Stimulated activated naive B cell treated with anti-CD40 and anti-IgM and Interleukin-4, amounts not matched to agents 10 μg/mL and 1 μg/mL and 100 μg/mL, for 72 hours (primary cell): ENCODE results near the gene TGFB3.

ENCODE experiments used
- ATAC-seq, 2 donors: fragments of 150-1000 bp; cut with Tn5 transposase; replicated peaks; 2 replicates each; pipeline ENCODE4 v1.10.0; 2021; ENCODE audit warnings: moderate library complexity in 1 of 2
- DNase-seq: peaks from one replicate; pipeline ENCODE4 v3.0.0; 2021
- H3K27ac Mint-ChIP-seq: one replicate; pipeline ENCODE4 v1.8.0; 2022; ENCODE audit warnings: mild to moderate bottlenecking, mixed read lengths
- H3K27me3 Mint-ChIP-seq, 2 donors: one replicate each; pipeline ENCODE4 v1.8.0; 2022; ENCODE audit warnings: mixed read lengths in 2 of 2
- H3K36me3 Mint-ChIP-seq, 2 donors: one replicate each; pipeline ENCODE4 v1.8.0; 2022; ENCODE audit warnings: mixed read lengths in 2 of 2, mild to moderate bottlenecking in 1 of 2
- H3K4me1 Mint-ChIP-seq, 2 donors: one replicate each; pipeline ENCODE4 v1.8.0; 2022; ENCODE audit warnings: mixed read lengths in 2 of 2, mild to moderate bottlenecking in 1 of 2
- H3K4me3 Mint-ChIP-seq, 2 donors: one replicate each; pipeline ENCODE4 v1.8.0; 2022; ENCODE audit warnings: mild to moderate bottlenecking in 2 of 2, mixed read lengths in 2 of 2, moderate library complexity in 1 of 2
- H3K9me3 Mint-ChIP-seq, 2 donors: one replicate each; pipeline ENCODE4 v1.8.0; 2022; ENCODE audit warnings: mixed read lengths in 2 of 2, mild to moderate bottlenecking in 1 of 2

TGFB3 gene

GRCh38 chr14:75999511-76000190 lies 17.9 kb upstream of the TGFB3 start:
- H3K27me3 Mint-ChIP-seq: no peaks in the 10 kb centered on the region
- H3K4me1 Mint-ChIP-seq: no peaks in the 10 kb centered on the region
- peaks cover 41 to 64% of the 10 kb centered on the region in 2 donors for H3K36me3 Mint-ChIP-seq
- peaks cover 4 to 11% of the 10 kb centered on the region in 2 donors for H3K9me3 Mint-ChIP-seq
- H3K4me3 Mint-ChIP-seq: no peak overlapping the region
- ATAC-seq (no peak), DNase-seq (no peak)
- peak overlapping the region; percentile 48 for H3K27ac Mint-ChIP-seq

- Mint-ChIP-seq H3K4me1 (peaks cover 5 to 7% of the 10 kb centered on the region in 2 donors), H3K4me3 (no peak overlapping the region), H3K36me3 (peaks cover 40 to 55% of the 10 kb centered on the region in 2 donors), H3K27me3 (no peaks in the 10 kb centered on the region), H3K27ac (no peak overlapping the region), H3K9me3 (no peaks in the 10 kb centered on the region)
- ATAC-seq: no peak
- DNase-seq: no peak
Measured at GRCh38 chr14:75996488-75996887, 14.7 kb upstream of the TGFB3 start.

GRCh38 chr14:75995372-75996041 lies 13.7 kb upstream of the TGFB3 start:
- H3K27ac Mint-ChIP-seq: no peak overlapping the region
- ATAC-seq (no peak), DNase-seq (no peak)
- H3K4me1 Mint-ChIP-seq: peaks cover 5 to 7% of the 10 kb centered on the region in 2 donors
- H3K9me3 Mint-ChIP-seq: no peaks in the 10 kb centered on the region
- no peaks in the 10 kb centered on the region for H3K27me3 Mint-ChIP-seq
- H3K4me3 Mint-ChIP-seq: no peak overlapping the region
- peaks cover 33 to 46% of the 10 kb centered on the region in 2 donors for H3K36me3 Mint-ChIP-seq

GRCh38 chr14:75993567-75994041 lies 11.8 kb upstream of the TGFB3 start:
- H3K27ac Mint-ChIP-seq: no peak overlapping the region
- peaks cover 35 to 45% of the 10 kb centered on the region in 2 donors for H3K36me3 Mint-ChIP-seq
- H3K9me3 Mint-ChIP-seq: no peaks in the 10 kb centered on the region
- no peaks in the 10 kb centered on the region for H3K27me3 Mint-ChIP-seq
- no peak overlapping the region for H3K4me3 Mint-ChIP-seq
- DNase-seq (no peak), ATAC-seq (peak; percentile 50 to 63)
- peaks cover 5 to 7% of the 10 kb centered on the region in 2 donors for H3K4me1 Mint-ChIP-seq

- Mint-ChIP-seq H3K36me3 (peaks cover 33 to 36% of the 10 kb centered on the region in 2 donors), H3K27ac (no peak overlapping the region), H3K9me3 (no peaks in the 10 kb centered on the region), H3K27me3 (no peaks in the 10 kb centered on the region), H3K4me1 (peaks cover 6 to 8% of the 10 kb centered on the region in 2 donors), H3K4me3 (no peak overlapping the region)
- no peak for DNase-seq
- no peak for ATAC-seq
Measured at GRCh38 chr14:75991753-75992152, 10.0 kb upstream of the TGFB3 start.

- ATAC-seq: no peak
- no peak overlapping the region for H3K27ac Mint-ChIP-seq
- no peak for DNase-seq
- H3K4me1 Mint-ChIP-seq: peaks cover 10 to 17% of the 10 kb centered on the region in 2 donors
- no peaks in the 10 kb centered on the region for H3K27me3 Mint-ChIP-seq
- peaks cover 20 to 23% of the 10 kb centered on the region in 2 donors for H3K36me3 Mint-ChIP-seq
- H3K9me3 Mint-ChIP-seq: no peaks in the 10 kb centered on the region
- no peak overlapping the region for H3K4me3 Mint-ChIP-seq
Measured at GRCh38 chr14:75990297-75990696, 8.5 kb upstream of the TGFB3 start.

GRCh38 chr14:75989134-75989533 lies 7.3 kb upstream of the TGFB3 start:
- ATAC-seq (no peak), DNase-seq (no peak)
- H3K4me3 Mint-ChIP-seq: no peak overlapping the region
- peaks cover 12 to 18% of the 10 kb centered on the region in 2 donors for H3K36me3 Mint-ChIP-seq
- H3K27ac Mint-ChIP-seq: no peak overlapping the region
- H3K9me3 Mint-ChIP-seq: no peaks in the 10 kb centered on the region
- H3K4me1 Mint-ChIP-seq: peaks cover 10 to 17% of the 10 kb centered on the region in 2 donors
- no peaks in the 10 kb centered on the region for H3K27me3 Mint-ChIP-seq

- Mint-ChIP-seq H3K4me1 (peaks cover 5 to 9% of the 10 kb centered on the region in 2 donors), H3K9me3 (no peaks in the 10 kb centered on the region), H3K27me3 (no peaks in the 10 kb centered on the region), H3K27ac (no peak overlapping the region), H3K36me3 (peaks cover 11 to 12% of the 10 kb centered on the region in 2 donors), H3K4me3 (no peak overlapping the region)
- DNase-seq: no peak
- ATAC-seq: no peak
Measured at GRCh38 chr14:75987201-75987970, 5.6 kb upstream of the TGFB3 start.

- peak overlapping the region; percentile 86 for H3K27ac Mint-ChIP-seq
- H3K4me3 Mint-ChIP-seq: peak overlapping the region; percentile 91 to 93
- H3K36me3 Mint-ChIP-seq: peaks cover 7 to 8% of the 10 kb centered on the region in 2 donors
- DNase-seq (no peak), ATAC-seq (no peak)
- H3K9me3 Mint-ChIP-seq: no peaks in the 10 kb centered on the region
- H3K27me3 Mint-ChIP-seq: no peaks in the 10 kb centered on the region
- peaks cover 9 to 16% of the 10 kb centered on the region in 2 donors for H3K4me1 Mint-ChIP-seq
Measured at GRCh38 chr14:75986439-75986765, 4.6 kb upstream of the TGFB3 start.

- ATAC-seq (peak; percentile 76 to 83), DNase-seq (peak; percentile 81)
- Mint-ChIP-seq H3K9me3 (no peaks in the 10 kb centered on the region), H3K27me3 (no peaks in the 10 kb centered on the region), H3K4me1 (peaks cover 14 to 22% of the 10 kb centered on the region in 2 donors), H3K36me3 (peaks cover 7 to 8% of the 10 kb centered on the region in 2 donors), H3K4me3 (peak within 1 kb of the TSS; percentile 91 to 93), H3K27ac (peak within 1 kb of the TSS; percentile 93)
Measured at GRCh38 chr14:75985618-75986438, 4.0 kb upstream of the TGFB3 start, which contains the start of gene IFT43. Gene IFT43, plus strand, starts transcription at chr14:75985763. Its CDS starts 24 bp downstream, at chr14:75985787.

- Mint-ChIP-seq H3K4me3 (no peak overlapping the region), H3K27me3 (no peaks in the 10 kb centered on the region), H3K27ac (no peak overlapping the region), H3K9me3 (no peaks in the 10 kb centered on the region), H3K4me1 (peaks cover 19 to 31% of the 10 kb centered on the region in 2 donors), H3K36me3 (peaks cover 3 to 4% of the 10 kb centered on the region in 2 donors)
- ATAC-seq: no peak
- no peak for DNase-seq
Measured at GRCh38 chr14:75984674-75985073, 2.9 kb upstream of the TGFB3 start.

GRCh38 chr14:75983019-75983358 lies 1.2 kb upstream of the TGFB3 start:
- H3K4me3 Mint-ChIP-seq: peak overlapping the region; percentile 76 to 88
- ATAC-seq: peak in 1 of 2 donors; percentile 2
- peak overlapping the region; percentile 57 for H3K27ac Mint-ChIP-seq
- no peaks in the 10 kb centered on the region for H3K36me3 Mint-ChIP-seq
- peaks cover 34 to 48% of the 10 kb centered on the region in 2 donors for H3K4me1 Mint-ChIP-seq
- no peak for DNase-seq
- no peaks in the 10 kb centered on the region for H3K9me3 Mint-ChIP-seq
- no peaks in the 10 kb centered on the region for H3K27me3 Mint-ChIP-seq

GRCh38 chr14:75982266-75983018 lies 647 bp upstream of the TGFB3 start:
- Mint-ChIP-seq H3K27ac (peak overlapping the region; percentile 59), H3K9me3 (no peaks in the 10 kb centered on the region), H3K4me3 (peak overlapping the region; percentile 81 to 88), H3K27me3 (no peaks in the 10 kb centered on the region), H3K36me3 (no peaks in the 10 kb centered on the region), H3K4me1 (peaks cover 37 to 54% of the 10 kb centered on the region in 2 donors)
- DNase-seq (peak; percentile 65), ATAC-seq (peak; percentile 66 to 69)
